SKM-1 treated with dmso at 0.1 percent for 144 hours (cell line): ENCODE measurements around the gene GRID2.

Source experiments
- DNase-seq: peaks from one replicate; lab custom pipeline; 2025; ENCODE audit not compliant: unreplicated experiment; lab: John Stamatoyannopoulos, UW

The GRID2 gene

DNA sequence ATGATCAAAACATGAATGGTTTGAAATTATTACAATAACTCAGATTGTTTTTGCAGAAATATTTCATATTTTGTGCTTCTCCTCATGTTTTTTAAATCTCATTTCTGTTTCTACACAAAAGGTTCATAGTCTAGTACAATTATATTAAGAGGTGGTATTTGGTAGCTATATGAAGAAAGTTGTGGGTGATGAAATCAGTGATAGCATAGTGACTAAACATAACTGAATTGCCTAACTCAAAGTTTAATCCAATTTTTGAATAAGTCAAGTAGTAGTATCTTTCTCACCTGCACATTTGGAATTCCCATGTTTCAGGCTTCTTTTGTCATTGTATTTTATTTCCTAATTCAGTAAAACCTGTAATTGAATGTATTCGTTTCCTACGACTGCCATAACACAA is 648.7 kb downstream of the GRID2 start:
- no peak for DNase-seq

DNA sequence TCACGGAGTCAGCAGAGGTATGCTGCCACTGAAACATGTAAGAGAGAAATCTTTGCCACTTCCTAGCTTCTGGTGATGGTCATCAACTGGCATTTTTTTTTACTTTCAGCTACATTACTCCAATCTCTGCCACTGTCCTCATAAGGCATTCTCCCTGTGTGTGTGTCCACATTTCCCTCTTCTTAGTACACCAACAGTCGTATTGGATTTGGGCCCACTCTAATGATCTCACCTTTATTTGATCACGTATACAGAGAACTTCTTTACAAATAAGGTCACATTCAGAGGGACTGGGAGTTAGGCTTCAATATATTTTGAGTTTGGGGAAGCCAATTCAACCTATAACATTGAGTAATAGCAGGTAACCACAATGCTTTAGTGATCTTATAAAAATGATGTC is 649.1 kb downstream of the GRID2 start:
- no peak for DNase-seq

DNA sequence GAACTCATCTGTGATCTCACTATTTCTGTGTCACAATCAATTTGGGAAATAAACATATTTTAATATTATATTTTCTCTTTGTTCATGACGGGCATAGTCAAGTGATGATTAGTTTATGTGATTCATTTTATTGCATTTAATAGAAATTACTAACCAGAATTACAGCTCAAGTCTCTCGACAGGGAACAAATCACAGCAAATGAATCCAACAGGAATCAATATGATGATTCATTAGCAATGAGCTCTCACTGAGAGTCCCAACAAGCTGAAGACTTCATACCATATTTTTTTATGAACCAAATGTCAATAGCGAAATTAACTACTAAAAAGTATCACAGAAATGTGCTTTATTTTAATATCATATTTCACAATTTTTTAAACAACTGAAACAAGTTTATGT is 649.7 kb downstream of the GRID2 start:
- no peak for DNase-seq

DNA sequence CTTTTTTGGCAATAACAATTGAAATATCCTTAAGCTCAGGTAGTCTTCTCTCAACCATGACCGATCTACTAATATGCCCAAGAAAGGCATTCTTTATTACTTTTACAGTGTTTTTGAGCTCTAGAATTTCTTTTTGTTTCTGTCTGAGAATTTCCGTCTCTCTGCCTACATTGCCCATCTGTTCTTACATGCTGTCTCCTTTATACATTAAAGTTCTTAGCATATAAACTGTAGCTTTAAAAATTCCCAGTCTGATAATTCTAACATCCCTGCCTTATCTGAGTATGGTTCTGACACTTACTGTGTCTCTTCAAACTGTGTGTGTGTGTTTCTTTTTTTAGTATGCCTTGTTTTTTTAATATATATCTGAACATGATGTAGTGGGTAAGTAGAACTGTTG is 658.1 kb downstream of the GRID2 start:
- no peak for DNase-seq

DNA sequence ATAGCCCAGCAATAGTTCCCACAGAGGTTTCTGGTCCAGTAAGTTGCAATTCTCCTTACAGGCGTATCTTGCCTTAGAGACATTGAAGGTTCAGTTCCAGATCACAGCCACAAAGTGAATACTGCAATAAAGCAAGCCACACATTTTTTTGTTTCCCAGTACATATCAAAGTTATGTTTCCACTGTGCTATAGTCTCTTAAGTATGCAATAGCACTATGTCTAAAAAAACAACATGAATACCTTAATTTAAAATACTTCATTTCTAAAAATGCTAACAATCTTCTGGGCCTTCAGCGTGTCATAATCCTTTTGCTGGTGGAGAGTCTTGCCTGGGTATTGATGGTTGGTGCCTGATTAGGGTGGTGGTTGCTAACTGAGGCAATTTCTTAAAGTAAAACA is 659.1 kb downstream of the GRID2 start:
- DNase-seq, result no peak

DNA sequence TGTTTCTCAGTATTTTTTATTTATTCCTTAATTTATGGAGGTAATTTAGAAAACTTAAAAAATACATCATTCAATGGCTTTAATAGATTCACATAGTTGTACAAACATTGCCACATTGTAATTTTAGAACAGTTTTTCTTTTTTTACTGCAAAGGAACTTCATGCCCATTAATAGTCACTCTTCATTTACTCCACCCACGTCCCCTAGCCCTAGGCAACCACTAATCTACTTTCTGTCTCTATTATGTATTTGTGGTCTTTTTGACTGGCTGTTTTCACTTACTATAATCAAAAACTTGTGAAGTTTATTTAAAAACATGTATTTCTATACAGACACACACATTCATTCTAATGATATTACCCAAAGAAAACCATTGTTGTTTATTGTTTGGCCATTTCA is 664.8 kb downstream of the GRID2 start:
- no peak for DNase-seq

DNA sequence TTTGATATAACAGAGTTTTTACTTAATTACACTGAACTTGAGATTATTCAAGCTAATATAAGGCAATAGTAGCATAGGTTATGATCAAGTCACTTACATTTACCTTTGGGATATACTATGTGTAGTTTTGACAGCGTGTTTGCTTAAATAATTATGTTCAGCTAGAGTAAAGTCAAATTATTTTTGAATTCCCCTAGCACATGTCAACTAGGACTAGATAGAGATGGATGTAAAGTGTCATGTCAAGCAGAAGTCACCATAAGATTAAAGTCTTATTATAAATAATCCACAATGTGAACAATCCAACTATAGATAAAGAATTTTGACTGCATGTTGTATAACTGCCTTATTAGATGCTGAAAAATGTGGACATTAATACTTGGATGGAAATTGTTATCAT is 665.2 kb downstream of the GRID2 start:
- no peak for DNase-seq

DNA sequence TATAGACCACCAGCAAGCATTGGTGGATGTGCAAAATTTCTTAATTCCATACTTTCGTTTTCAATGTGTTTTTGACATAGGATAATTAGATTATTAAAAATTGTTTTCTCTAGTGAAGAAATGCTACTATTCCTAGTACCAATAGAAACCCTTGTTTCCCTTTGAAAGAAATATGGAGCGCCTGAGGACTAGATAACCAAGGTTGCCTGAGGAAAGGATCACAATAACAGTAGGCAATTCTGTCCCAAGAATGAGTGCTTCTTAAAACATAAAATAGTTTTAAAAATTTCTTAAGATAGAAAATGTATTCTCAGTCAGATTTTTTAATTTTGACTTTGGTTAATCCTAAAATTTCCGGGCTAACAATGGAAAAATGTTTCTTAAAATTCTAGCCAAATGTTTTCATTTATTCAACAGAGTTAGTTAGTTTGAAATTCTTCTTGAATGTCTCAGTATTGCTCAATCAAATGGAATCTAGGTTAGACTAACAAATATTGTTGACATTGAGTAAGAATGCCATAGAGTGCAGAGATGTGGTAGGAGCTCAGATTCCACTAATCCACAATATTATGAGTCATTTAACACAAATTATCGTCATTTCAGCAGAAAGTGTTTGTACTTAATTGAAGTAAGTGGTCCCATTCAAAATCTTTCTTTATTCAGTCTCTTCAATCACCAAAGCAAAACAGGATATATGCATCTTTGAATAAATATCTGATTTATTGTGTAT is 666.0 kb downstream of the GRID2 start:
- no peak for DNase-seq

DNA sequence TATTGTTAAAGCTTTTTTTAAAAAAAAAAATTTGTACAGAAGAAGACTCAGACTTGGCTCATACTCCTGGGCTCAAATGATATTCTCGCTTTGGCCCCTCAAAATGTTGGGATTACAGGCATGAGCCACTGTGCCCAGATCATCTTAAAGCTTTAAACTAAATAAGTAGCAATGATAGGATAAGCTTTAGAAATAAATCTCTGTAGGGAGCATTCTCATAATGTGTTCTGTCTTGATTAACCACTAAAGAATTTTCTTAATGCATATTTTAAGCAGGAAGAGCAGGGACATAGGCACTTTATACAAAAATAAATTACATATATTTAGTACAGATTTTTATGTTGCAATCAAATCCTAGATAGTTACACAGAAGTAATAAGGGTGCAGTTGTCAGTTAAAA is 667.2 kb downstream of the GRID2 start:
- DNase-seq, result no peak

DNA sequence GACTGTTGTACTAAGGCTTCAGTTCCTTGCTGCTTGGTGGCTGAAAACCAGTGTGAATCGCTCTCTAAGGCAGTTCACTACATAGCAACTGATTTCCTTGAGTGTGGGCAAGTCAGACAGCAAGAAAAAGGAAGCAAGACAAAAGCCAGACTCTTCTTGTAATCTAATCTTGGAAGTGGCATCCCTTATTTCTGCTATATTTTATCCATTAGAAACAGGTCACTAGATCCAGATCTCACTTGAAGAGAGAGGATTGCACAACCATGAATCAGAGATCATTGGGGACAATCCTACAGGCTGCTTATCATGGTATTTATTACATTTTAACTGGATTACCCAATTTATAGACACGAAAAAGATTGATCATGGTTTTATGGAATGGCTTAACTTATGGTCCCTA is 684.5 kb downstream of the GRID2 start:
- DNase-seq, result no peak

DNA sequence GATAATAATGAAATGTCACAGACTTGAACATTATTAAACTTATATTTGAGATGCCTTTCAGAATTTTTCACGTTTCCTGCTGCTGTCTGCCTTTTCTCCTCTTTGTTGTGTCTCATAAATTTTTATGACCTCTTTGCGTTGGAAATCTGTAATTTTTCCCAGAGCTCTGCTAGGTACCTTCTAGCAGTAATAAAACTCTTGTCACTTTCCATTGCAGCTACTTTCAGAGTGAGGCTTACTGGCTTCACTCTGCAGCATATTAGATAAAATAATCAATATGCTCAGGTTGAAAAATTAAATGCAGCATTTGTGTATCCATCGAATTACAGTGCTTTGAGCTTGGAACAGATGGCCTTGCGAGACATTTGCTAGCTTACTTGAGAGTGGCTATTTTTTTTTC is 689.0 kb downstream of the GRID2 start:
- DNase-seq, result no peak

DNA sequence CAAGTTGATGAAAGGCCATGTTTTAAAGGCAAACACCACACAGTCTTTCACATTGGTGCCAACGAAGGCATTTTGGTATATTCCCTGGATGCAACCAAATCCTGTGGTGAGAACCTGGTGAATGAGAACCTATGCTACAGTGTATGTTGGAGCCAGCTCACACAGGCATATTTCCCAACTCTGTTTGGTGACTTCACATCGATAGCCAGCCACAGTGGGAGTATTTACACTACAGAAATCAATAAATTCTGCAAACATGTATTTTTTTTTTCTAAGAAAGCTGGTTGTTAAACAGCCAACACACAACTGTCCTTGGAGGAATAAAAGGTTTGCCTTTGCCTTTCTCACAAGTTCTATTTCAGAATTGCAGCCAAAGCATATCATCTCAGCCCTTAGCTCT is 691.0 kb downstream of the GRID2 start:
- no peak for DNase-seq

DNA sequence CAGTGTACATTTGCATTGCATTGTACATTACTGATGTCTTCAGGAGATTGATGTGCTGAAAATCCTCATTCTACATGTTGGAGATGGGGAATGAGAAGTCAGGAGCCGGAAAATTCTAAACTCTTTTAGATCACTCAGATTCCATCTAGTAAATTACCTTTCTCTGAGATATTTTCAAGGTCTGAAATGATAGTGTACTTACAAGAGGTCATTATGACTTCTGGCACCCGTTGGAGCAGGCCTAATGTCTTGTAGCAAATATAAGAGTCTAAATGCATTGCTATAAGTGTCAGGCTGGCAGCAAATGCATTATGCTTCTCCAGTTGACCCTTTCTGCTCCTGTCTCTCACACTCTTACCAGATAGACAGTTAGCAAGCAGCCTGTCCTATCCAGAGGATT is 692.8 kb downstream of the GRID2 start:
- no peak for DNase-seq

DNA sequence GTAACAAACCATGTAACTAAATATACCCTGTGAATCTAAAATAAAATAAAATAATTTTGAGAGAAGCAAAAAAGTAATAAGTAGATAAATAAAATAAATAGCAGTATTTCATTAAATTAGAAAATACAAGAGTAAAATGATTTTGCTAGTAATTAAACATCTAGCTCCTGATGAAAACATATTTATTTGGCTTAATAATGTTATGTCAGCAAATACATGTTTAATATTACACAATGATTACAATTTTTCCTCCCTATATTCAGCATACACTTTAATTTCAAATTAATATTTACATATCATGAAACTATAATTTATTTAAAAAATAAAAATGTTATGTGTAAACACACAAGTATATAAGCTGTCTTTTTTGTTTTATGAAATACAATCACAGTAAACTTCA is 697.1 kb downstream of the GRID2 start:
- DNase-seq, result no peak

DNA sequence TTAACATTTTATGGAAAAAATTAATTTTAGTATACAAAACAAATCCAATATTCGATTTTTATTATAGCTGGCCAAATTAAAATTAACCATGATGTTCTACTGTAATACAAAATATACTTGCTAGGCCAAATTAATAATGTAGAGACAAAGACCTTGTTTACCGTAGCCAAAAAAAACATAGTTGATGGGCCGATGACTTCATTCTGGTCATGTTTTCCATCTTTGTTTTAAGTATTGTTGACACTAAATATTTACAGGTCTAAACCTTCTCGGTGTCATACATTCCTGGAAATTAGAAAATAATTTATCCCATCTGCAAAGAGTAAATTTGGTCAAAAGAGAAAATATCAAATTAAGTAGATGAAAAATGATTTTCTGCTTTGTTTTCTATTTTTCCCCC is 698.5 kb downstream of the GRID2 start:
- DNase-seq, result no peak

DNA sequence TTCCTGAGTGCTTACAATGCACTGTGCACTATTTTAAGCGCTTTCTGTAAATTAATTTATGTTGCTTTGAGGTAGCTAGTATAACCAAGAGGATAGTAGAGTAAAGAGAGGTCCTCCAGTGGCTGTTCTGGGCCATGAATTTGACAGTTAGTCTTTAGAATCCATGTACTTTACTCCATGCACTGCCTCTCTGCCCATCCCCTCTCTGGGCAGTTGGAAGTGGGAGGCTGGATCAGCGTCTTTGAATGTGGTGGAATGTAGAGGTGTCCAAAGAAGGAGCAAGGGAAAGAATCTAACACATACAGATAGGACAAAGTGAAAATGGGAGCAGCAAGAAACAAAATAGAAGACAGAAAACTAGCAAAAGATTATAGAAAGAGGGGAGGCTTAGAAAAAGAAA is 712.6 kb downstream of the GRID2 start:
- DNase-seq, result no peak

DNA sequence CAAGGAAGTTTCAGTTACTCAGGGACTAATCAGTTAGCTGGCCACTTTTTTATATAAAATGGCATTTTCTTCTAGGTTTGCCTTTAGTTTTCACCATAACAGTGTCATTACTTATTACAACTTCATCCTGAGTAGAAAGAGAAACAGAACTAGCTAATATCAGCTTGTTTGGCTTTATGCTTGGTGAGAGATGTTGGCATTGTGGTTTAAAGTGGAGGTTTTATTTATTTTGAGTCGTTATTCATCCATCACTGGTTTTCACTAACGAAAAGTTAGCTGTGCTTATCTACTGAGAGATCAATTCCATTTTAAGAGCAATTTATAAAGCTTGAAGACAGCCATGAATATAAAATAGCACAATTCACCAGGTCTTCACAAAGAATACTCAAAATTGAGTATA is 714.5 kb downstream of the GRID2 start:
- DNase-seq, result no peak

DNA sequence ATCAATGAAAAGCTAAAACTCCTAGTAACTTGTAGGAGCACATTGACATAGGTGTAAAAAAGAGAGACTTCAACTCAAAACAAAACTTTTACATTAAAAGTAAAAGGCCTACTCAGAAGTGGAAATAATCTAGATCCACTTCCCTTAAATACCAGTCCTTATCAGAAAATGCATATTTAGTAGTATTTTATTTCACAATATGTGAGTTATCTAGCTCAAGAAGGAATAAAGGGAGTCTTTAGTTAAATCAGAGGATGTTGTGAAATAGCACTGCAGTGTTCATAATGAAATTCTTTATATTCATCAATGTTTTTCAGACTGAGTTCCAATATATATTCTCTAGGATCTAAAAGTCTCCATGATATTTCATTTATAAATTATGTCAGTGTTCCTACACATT is 715.0 kb downstream of the GRID2 start:
- DNase-seq, result no peak

DNA sequence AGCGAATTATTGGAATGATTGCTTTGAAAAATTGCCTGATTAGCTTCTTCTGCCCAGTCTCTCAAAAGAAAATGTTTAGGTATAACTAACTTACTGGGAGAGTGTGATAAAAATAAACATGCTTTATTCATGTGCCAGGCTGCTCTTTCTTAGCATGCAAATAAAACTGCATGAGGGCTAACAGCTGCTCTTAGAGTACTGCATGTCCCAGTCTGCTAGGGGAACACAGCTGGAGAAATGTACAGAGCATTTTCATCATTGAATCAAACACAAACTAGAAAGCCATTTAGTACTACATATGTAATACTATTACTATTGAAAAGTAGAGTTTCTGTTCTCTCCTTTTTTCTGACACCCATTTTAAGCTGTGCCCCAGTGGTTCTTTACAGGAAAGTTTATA is 726.0 kb downstream of the GRID2 start:
- DNase-seq, result no peak

DNA sequence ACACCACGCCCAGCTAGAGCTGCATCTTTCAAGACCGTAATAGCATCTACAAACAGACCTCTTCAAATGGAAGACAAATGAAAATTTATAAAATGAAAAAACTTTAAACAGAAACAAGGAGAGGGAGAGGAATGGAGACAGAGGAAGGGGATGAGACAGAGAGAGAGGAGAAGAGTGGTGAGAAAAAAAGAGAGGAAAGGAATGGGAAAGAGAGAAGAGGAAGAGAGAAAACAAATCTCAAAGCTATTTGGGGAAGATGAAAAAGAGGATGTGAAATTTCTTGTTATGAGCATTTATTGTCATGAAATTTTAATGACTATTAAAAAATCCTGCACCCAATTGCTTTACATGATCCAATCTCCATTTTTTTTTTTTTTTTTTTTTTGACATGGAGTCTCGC is 726.9 kb downstream of the GRID2 start:
- no peak for DNase-seq

DNA sequence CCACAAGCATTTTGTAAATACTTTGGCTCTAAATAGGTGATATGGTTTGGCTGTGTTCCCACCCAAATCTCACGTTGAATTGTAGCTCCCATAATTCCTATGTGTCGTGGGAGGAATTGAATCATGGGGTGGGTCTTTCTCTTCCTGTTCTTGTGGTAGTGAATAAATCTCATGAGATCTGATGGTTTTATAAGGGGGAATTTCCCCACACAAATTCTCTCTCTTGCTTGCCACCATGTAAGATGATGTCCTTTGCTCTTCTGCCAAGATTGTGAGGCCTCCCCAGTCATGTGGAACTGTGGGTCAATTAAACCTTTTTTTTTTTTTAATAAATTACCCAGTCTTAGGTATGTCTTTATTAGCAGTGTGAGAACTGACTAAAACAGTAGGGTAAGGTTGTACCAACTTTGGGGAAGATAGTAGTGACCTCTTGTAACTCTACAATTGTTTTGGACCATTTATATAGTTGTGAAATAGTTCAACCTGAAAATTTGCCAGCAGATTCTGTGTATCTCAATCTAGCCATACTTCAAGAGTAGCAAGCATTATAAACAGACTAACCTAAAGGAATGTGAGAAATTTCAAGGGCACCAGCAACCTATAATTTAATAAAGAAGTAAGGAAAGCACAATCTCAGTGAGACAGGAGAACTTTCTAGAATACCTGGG is 727.8 kb downstream of the GRID2 start:
- DNase-seq, result no peak

DNA sequence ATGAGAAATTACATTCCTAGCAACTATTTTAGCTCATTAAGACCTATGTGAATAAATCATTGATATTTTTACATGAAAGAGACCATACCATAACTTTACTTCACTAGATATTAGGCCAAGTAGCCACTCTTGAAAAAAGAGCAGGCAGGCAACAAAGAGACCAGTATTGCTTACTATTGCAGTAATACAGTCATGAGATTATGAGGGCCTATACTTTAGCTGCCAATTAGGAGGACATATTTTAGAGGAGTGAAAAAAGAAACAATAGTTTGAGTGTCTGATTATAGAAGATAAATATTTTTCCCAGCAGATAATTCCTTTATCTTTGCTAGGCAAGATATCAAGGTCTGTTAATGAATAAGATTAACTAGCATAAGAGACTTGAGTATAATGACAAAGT is 739.0 kb downstream of the GRID2 start:
- DNase-seq, result no peak

DNA sequence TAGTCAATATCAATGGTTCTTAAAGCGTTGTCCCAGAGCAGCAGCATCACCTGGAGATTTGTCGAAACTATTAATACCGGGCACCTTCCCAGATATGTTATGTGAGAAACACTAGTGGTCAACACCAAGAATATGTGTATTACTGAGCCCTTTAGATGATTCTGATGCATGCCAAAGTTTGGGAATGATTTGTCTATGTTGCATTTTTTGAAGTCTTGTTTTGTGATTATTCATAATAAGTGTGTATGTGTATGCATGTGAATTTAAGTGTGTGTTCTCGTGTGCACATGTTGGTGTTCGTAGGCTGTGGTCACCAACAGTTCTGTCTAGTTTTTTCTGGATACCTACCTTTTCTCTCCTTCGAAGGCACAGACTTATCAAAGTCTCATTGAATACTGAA is 749.4 kb downstream of the GRID2 start:
- no peak for DNase-seq
